HG03097 (cell line): ENCODE data around the gene SYNJ1.

Source experiments
- ATAC-seq: cut with Tn5 transposase; IDR thresholded peaks from one replicate; pipeline ENCODE4 v1.9.1; 2021; ENCODE audit not compliant: unreplicated experiment, low FRiP score

The SYNJ1 gene

GRCh38 chr21:32584472-32584871 is 143.3 kb downstream of the SYNJ1 start:
- no peak for ATAC-seq

GRCh38 chr21:32581732-32582131 is 146.1 kb downstream of the SYNJ1 start:
- ATAC-seq = no peak

GRCh38 chr21:32580949-32581348 is 146.9 kb downstream of the SYNJ1 start:
- ATAC-seq = no peak
